ENCODE results near the gene ILK. TPM values are rescaled to one million over a fixed set of nuclear protein-coding genes. Genes with fewer than 3 reads are reported as not detected.

Gene ILK
- total RNA-seq, 1 experiment from 2014 or later = 73.5 TPM

- TF ChIP-seq, protein P1, sequence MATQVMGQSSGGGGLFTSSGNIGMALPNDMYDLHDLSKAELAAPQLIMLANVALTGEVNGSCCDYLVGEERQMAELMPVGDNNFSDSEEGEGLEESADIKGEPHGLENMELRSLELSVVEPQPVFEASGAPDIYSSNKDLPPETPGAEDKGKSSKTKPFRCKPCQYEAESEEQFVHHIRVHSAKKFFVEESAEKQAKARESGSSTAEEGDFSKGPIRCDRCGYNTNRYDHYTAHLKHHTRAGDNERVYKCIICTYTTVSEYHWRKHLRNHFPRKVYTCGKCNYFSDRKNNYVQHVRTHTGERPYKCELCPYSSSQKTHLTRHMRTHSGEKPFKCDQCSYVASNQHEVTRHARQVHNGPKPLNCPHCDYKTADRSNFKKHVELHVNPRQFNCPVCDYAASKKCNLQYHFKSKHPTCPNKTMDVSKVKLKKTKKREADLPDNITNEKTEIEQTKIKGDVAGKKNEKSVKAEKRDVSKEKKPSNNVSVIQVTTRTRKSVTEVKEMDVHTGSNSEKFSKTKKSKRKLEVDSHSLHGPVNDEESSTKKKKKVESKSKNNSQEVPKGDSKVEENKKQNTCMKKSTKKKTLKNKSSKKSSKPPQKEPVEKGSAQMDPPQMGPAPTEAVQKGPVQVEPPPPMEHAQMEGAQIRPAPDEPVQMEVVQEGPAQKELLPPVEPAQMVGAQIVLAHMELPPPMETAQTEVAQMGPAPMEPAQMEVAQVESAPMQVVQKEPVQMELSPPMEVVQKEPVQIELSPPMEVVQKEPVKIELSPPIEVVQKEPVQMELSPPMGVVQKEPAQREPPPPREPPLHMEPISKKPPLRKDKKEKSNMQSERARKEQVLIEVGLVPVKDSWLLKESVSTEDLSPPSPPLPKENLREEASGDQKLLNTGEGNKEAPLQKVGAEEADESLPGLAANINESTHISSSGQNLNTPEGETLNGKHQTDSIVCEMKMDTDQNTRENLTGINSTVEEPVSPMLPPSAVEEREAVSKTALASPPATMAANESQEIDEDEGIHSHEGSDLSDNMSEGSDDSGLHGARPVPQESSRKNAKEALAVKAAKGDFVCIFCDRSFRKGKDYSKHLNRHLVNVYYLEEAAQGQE (IDR thresholded peaks at IDR 0.05; ENCODE audit: low read depth) = no peak
- TF ChIP-seq RAD21 (IDR thresholded peaks at IDR 0.05; ENCODE audit: low read depth) = no peak
These were observed 12.5 kb downstream of the ILK start (continued) for GRCh38 chr11:6615882-6616585.

DNA sequence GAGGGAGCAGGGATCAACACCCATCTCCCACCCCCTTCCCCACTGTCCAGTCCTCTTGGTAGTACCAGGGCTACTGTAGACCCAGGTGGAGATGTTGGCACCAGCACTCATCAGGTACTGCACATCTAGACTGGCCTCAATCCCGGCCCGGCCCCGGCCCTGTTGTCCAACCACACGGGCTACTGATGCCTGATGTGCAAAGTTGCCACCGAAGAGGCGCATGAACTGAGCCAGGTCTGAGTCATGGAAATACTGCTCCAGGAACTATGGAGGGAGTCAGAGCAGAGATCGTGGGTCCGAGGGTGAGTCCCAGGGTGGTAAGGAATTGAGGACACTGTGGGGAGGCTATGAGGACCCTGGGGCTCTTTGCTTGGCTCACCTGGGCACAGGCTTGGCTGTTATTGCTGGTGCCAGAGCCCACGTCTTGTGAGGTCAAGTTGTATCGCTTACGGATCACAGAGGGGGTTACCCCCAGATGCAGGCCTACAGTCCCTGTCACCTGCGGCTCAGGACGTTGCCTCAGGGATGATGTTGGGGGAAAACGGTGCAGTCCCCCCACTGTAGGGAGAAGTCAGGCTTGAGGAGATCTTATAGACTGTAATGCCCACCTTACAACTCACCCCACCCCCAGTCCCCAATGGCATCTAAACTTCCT lies 13.1 kb downstream of the ILK start:
- H2AFZ ChIP-seq (ENCODE audit: low read depth, low read length, poor library complexity, severe bottlenecking) = no peak overlapping the region
- BruUV-seq (replicated peaks) = no TSS peak
- TF ChIP-seq MAX (IDR thresholded peaks at IDR 0.05) (no peak), JUND (IDR thresholded peaks at IDR 0.05) (no peak), FOSL1 (IDR thresholded peaks at IDR 0.05; ENCODE audit: low read depth) (no peak), YY1 (IDR thresholded peaks at IDR 0.05; ENCODE audit: extremely low read depth, insufficient replicate concordance, low read depth, low read length) (no peak)
- TF ChIP-seq, protein P1 (IDR thresholded peaks at IDR 0.05; ENCODE audit: low read depth) = no peak
- H3K36me3 ChIP-seq (ENCODE audit: control insufficient read depth in 1 of 2, insufficient read depth in 2 of 2, low read length in 2 of 2) = peaks cover 0 to 4% of the 10 kb centered on the region in 2 experiments; a peak in 1 of 4 replicates
- no peaks in the 10 kb centered on the region for H3K9me2 ChIP-seq (ENCODE audit: insufficient read depth)
- peaks cover 5 to 26% of the 10 kb centered on the region in 2 experiments; a peak in 3 of 4 replicates for H3K4me1 ChIP-seq (ENCODE audit: control insufficient read depth in 1 of 2, insufficient read depth in 2 of 2, low read length in 2 of 2)
- ATAC-seq = no peak
- H3K4me3 ChIP-seq (replicated peaks in 1 of 2; ENCODE audit: low read depth in 1 of 2, low read length in 2 of 2) = no peak overlapping the region
- ChIA-PET CTCF (no interaction called here), RAD21 (ENCODE audit: low non-redundant PET in 1 of 2, low total read pairs in 2 of 2, uncharacterized antibody in 2 of 2, unreplicated experiment in 2 of 2) (no interaction called here), POLR2A (no interaction called here)
- peaks cover 12% of the 10 kb centered on the region; the same call in 1 of the 2 replicates for H3K79me2 ChIP-seq (ENCODE audit: insufficient read depth, low read length)
- H4K20me1 ChIP-seq (ENCODE audit: insufficient read depth) = no peaks in the 10 kb centered on the region
- DNase-seq (ENCODE audit: low read depth, low spot score) = no peak
- no peaks in the 10 kb centered on the region for H3K9me3 ChIP-seq (ENCODE audit: control insufficient read depth in 1 of 2, insufficient read depth in 1 of 2, low read depth in 1 of 2, low read length in 2 of 2)
- no peak overlapping the region for H3K27ac ChIP-seq (ENCODE audit: low read depth, low read length)
- no peak overlapping the region for H3K4me2 ChIP-seq (ENCODE audit: low read length)
- no peak overlapping the region for H3K9ac ChIP-seq (ENCODE audit: low read length)
- H3K27me3 ChIP-seq (ENCODE audit: insufficient read depth, low read length) = no peaks in the 10 kb centered on the region
- intact Hi-C loops (cut with micrococcal nuclease) = no loop called here

All from HCT116 (cell line).